GM23338 (cell line): ENCODE results near the gene SLAMF8. TPM values are rescaled to one million over a fixed set of nuclear protein-coding genes. Genes with fewer than 3 reads are reported as not detected.

Source experiments
- CTCF ChIP-seq, 2 experiments: fragments of 200-600 bp in 1 of 2; sonication (generic) in 1 of 2; conservative IDR thresholded peaks; 2 replicates each; pipeline versions ENCODE4 v1.5.1 to v1.6.1; 2016 to 2017; ENCODE audit warnings: antibody characterized with exemption in 2 of 2, low read depth in 2 of 2, mild to moderate bottlenecking in 2 of 2, moderate library complexity in 1 of 2
- REST ChIP-seq: IDR thresholded peaks from one replicate; pipeline ENCODE4 v1.6.1; 2018; ENCODE audit warnings: antibody characterized with exemption; ENCODE audit not compliant: unreplicated experiment
- STAT1 ChIP-seq: IDR thresholded peaks from one replicate; pipeline ENCODE4 v1.6.1; 2016; ENCODE audit warnings: antibody characterized with exemption; ENCODE audit not compliant: unreplicated experiment
- ZNF462 ChIP-seq: fragments of 250-450 bp; sonication (Bioruptor Pico); IDR thresholded peaks from 2 replicates; pipeline ENCODE4 v1.5.0; 2020; ENCODE audit warnings: mild to moderate bottlenecking, moderate library complexity
- polyA plus RNA-seq: library from polyadenylated mRNA; unstranded; fragments of >200 nt; fragmentation: Nextera tagmentation; extraction: Ambion mirVana; gene quantifications from 2 replicates; pipeline ENCODE4 v1.2.1, GENCODE V29; 2016
- total RNA-seq: library from RNA; depleted of rRNA; stranded (reverse); fragments of >200 nt; shearing (Covaris generic); gene quantifications from 2 replicates; pipeline ENCODE4 v1.2.3, GENCODE V29; 2014

The SLAMF8 gene
- total and polyA plus RNA-seq, 2 experiments from 2014 or later = not detected

- TF ChIP-seq ZNF462 (CRISPR knock-in tag) = no peak
- no peak for TF ChIP-seq REST
- no peak for TF ChIP-seq CTCF (conservative IDR thresholded peaks at IDR 0.05; ENCODE audit: low read depth in 2 of 2)
- TF ChIP-seq STAT1 = no peak
These were observed 35.4 kb downstream of the SLAMF8 start (continued) for GRCh38 chr1:159862031-159862430.
